Vagina (tissue), 2 donors: ENCODE measurements around the gene INO80C. TPM values are rescaled to one million over a fixed set of nuclear protein-coding genes. Genes with fewer than 3 reads are reported as not detected.

ENCODE experiments used
- DNase-seq, 2 donors: peaks; one replicate each; pipeline ENCODE4 v3.0.0-alpha.2; 2017; ENCODE audit errors: extremely low spot score in 2 of 2
- H3K27ac ChIP-seq: fragments of 200-600 bp; sonication (generic); one replicate; pipeline ENCODE4 v1.5.1; 2019
- H3K27me3 ChIP-seq: fragments of 200-600 bp; sonication (generic); one replicate; pipeline ENCODE4 v1.5.1; 2019
- H3K36me3 ChIP-seq, 2 donors: fragments of 200-600 bp; sonication (generic); one replicate each; pipeline ENCODE4 v1.5.1; 2017 to 2019
- H3K4me1 ChIP-seq: fragments of 200-600 bp; sonication (generic); one replicate; pipeline ENCODE4 v1.5.1; 2019
- H3K4me3 ChIP-seq, 2 donors: fragments of 200-600 bp; sonication (generic); 1 replicate in 1 of 2; 2 replicates in 1 of 2; pipeline ENCODE4 v1.5.1; 2016 to 2019
- H3K9me3 ChIP-seq: fragments of 200-600 bp; sonication (generic); one replicate; pipeline ENCODE4 v1.5.1; 2019
- CTCF ChIP-seq, 3 experiments: fragments of 450-650 bp in 2 of 3; fragments of 200-600 bp in 1 of 3; sonication (generic) in 1 of 3; IDR thresholded peaks; one replicate each; pipeline ENCODE4 v1.5.1; 2017 to 2019; ENCODE audit warnings: antibody characterized with exemption in 3 of 3, mild to moderate bottlenecking in 2 of 3, moderate library complexity in 2 of 3
- POLR2A ChIP-seq, 2 donors: fragments of 450-650 bp; IDR thresholded peaks; one replicate each; pipeline ENCODE4 v1.6.1; 2017; ENCODE audit warnings: antibody characterized with exemption in 2 of 2, mild to moderate bottlenecking in 2 of 2, moderate library complexity in 2 of 2
- POLR2AphosphoS5 ChIP-seq, 2 donors: sonication (generic); formaldehyde crosslinking; IDR thresholded peaks; one replicate each; pipeline ENCODE4 v1.9.0; 2017; ENCODE audit warnings: antibody characterized with exemption in 2 of 2, mild to moderate bottlenecking in 2 of 2, low read depth in 1 of 2; ENCODE audit not compliant: insufficient read depth in 1 of 2
- intact Hi-C: fragments of 100-400 bp; cut with DNase I; formaldehyde crosslinking; loops from one replicate; pipeline ENCODE4 v1.15.1; 2023
- total RNA-seq: library from RNA; depleted of rRNA; stranded (reverse); fragments of >200 nt; gene quantifications from one replicate; pipeline ENCODE4 v1.2.3, GENCODE V29; 2016

The INO80C gene
- total RNA-seq, 1 donor from 2014 or later: 21.1 TPM

GRCh38 chr18:35463050-35463449 lies 34.7 kb downstream of the INO80C start:
- H3K27me3 ChIP-seq: no peaks in the 10 kb centered on the region
- intact Hi-C loops: no loop called here
- TF ChIP-seq POLR2A (IDR thresholded peaks at IDR 0.05) (no peak), POLR2AphosphoS5 (IDR thresholded peaks at IDR 0.05; ENCODE audit: insufficient read depth in 1 of 2, low read depth in 1 of 2) (no peak), CTCF (IDR thresholded peaks at IDR 0.05) (no peak)
- no peak for DNase-seq
- H3K9me3 ChIP-seq: no peaks in the 10 kb centered on the region
- no peak overlapping the region for H3K27ac ChIP-seq
- peaks cover 12% of the 10 kb centered on the region for H3K4me1 ChIP-seq
- H3K36me3 ChIP-seq: no peaks in the 10 kb centered on the region
- no peak overlapping the region for H3K4me3 ChIP-seq

GRCh38 chr18:35460736-35461161 lies 37.0 kb downstream of the INO80C start:
- H3K9me3 ChIP-seq: no peaks in the 10 kb centered on the region
- H3K4me1 ChIP-seq: peaks cover 14% of the 10 kb centered on the region
- intact Hi-C loops: no loop called here
- no peak for DNase-seq
- TF ChIP-seq CTCF (IDR thresholded peaks at IDR 0.05): no peak
- no peak for TF ChIP-seq POLR2AphosphoS5 (IDR thresholded peaks at IDR 0.05; ENCODE audit: insufficient read depth in 1 of 2, low read depth in 1 of 2)
- no peak for TF ChIP-seq POLR2A (IDR thresholded peaks at IDR 0.05)
- H3K36me3 ChIP-seq: no peaks in the 10 kb centered on the region
- H3K27ac ChIP-seq: no peak overlapping the region
- H3K27me3 ChIP-seq: no peaks in the 10 kb centered on the region
- no peak overlapping the region for H3K4me3 ChIP-seq

- Histone ChIP-seq H3K9me3 (no peaks in the 10 kb centered on the region), H3K4me3 (no peak overlapping the region), H3K27me3 (no peaks in the 10 kb centered on the region), H3K27ac (no peak overlapping the region), H3K36me3 (no peaks in the 10 kb centered on the region), H3K4me1 (peaks cover 14% of the 10 kb centered on the region)
- no peak for DNase-seq
- no peak for TF ChIP-seq POLR2AphosphoS5 (IDR thresholded peaks at IDR 0.05; ENCODE audit: insufficient read depth in 1 of 2, low read depth in 1 of 2)
- TF ChIP-seq POLR2A (IDR thresholded peaks at IDR 0.05): no peak
- no peak for TF ChIP-seq CTCF (IDR thresholded peaks at IDR 0.05)
- intact Hi-C loops: no loop called here
Observed at GRCh38 chr18:35459997-35460396, 37.8 kb downstream of the INO80C start.

- DNase-seq: no peak
- no peak overlapping the region for H3K4me3 ChIP-seq
- no peaks in the 10 kb centered on the region for H3K9me3 ChIP-seq
- no peak overlapping the region for H3K27ac ChIP-seq
- H3K27me3 ChIP-seq: no peaks in the 10 kb centered on the region
- no peaks in the 10 kb centered on the region for H3K36me3 ChIP-seq
- intact Hi-C loops: no loop called here
- peaks cover 14% of the 10 kb centered on the region for H3K4me1 ChIP-seq
- TF ChIP-seq CTCF (IDR thresholded peaks at IDR 0.05) (no peak), POLR2AphosphoS5 (IDR thresholded peaks at IDR 0.05; ENCODE audit: insufficient read depth in 1 of 2, low read depth in 1 of 2) (peak; percentile 57 to 75)
Observed at GRCh38 chr18:35458677-35459441, 38.9 kb downstream of the INO80C start.

- H3K4me3 ChIP-seq: no peak overlapping the region
- no peak for DNase-seq
- no peaks in the 10 kb centered on the region for H3K27me3 ChIP-seq
- H3K27ac ChIP-seq: no peak overlapping the region
- intact Hi-C loops: no loop called here
- no peaks in the 10 kb centered on the region for H3K36me3 ChIP-seq
- no peaks in the 10 kb centered on the region for H3K9me3 ChIP-seq
- peaks cover 14% of the 10 kb centered on the region for H3K4me1 ChIP-seq
- TF ChIP-seq POLR2AphosphoS5 (IDR thresholded peaks at IDR 0.05; ENCODE audit: insufficient read depth in 1 of 2, low read depth in 1 of 2) (no peak), CTCF (IDR thresholded peaks at IDR 0.05) (no peak), POLR2A (IDR thresholded peaks at IDR 0.05) (no peak)
Observed at GRCh38 chr18:35458271-35458670, 39.5 kb downstream of the INO80C start.
